Trophoblast cell (in vitro differentiated cells and primary cell): ENCODE results near the gene MTHFD1L.

ENCODE experiments used
- DNase-seq, 2 donors: peaks; one replicate each; pipeline ENCODE4 v3.0.0-alpha.2; 2016
- H2AFZ ChIP-seq: 2 replicates; pipeline ENCODE4 v1.6.1; 2013; ENCODE audit warnings: low read length, moderate library complexity, mild to moderate bottlenecking; ENCODE audit not compliant: insufficient read depth, poor library complexity
- H2AK5ac ChIP-seq: 2 replicates; pipeline ENCODE4 v1.6.1; 2013; ENCODE audit warnings: mild to moderate bottlenecking, low read length
- H2BK120ac ChIP-seq: 2 replicates; pipeline ENCODE4 v1.6.1; 2013; ENCODE audit warnings: low read length, mild to moderate bottlenecking, moderate library complexity; ENCODE audit not compliant: insufficient read depth, poor library complexity
- H2BK12ac ChIP-seq: 2 replicates; pipeline ENCODE4 v1.6.1; 2013; ENCODE audit warnings: mild to moderate bottlenecking, low read length, moderate library complexity
- H2BK5ac ChIP-seq: 2 replicates; pipeline ENCODE4 v1.6.1; 2013; ENCODE audit warnings: low read length, low read depth, moderate library complexity, mild to moderate bottlenecking; ENCODE audit not compliant: poor library complexity
- H3K14ac ChIP-seq: 2 replicates; pipeline ENCODE4 v1.6.1; 2013; ENCODE audit warnings: mild to moderate bottlenecking, low read length
- H3K18ac ChIP-seq: 2 replicates; pipeline ENCODE4 v1.6.1; 2013; ENCODE audit warnings: mild to moderate bottlenecking, low read length
- H3K23ac ChIP-seq: 2 replicates; pipeline ENCODE4 v1.6.1; 2013; ENCODE audit warnings: low read length
- H3K27ac ChIP-seq: 2 replicates; pipeline ENCODE4 v1.5.1; 2013; ENCODE audit warnings: low read depth, mild to moderate bottlenecking, inconsistent platforms, low read length, moderate library complexity
- H3K27me3 ChIP-seq: 2 replicates; pipeline ENCODE4 v1.6.1; 2013; ENCODE audit warnings: inconsistent platforms, mild to moderate bottlenecking, low read length, moderate library complexity; ENCODE audit not compliant: insufficient read depth
- H3K36me3 ChIP-seq, 2 experiments: 1 replicate in 1 of 2; 2 replicates in 1 of 2; pipeline ENCODE4 v1.6.1; 2013; ENCODE audit warnings: low read length in 2 of 2, mild to moderate bottlenecking in 2 of 2, moderate library complexity in 1 of 2; ENCODE audit not compliant: insufficient read depth in 2 of 2, control insufficient read depth in 1 of 2
- H3K4ac ChIP-seq: 2 replicates; pipeline ENCODE4 v1.6.1; 2013; ENCODE audit warnings: low read depth, mild to moderate bottlenecking, low read length, moderate library complexity
- H3K4me1 ChIP-seq, 2 experiments: 1 replicate in 1 of 2; 2 replicates in 1 of 2; pipeline ENCODE4 v1.6.1; 2013; ENCODE audit warnings: low read length in 2 of 2, mild to moderate bottlenecking in 2 of 2, moderate library complexity in 1 of 2; ENCODE audit not compliant: insufficient read depth in 2 of 2, control insufficient read depth in 1 of 2
- H3K4me2 ChIP-seq: 2 replicates; pipeline ENCODE4 v1.6.1; 2013; ENCODE audit warnings: inconsistent platforms, mild to moderate bottlenecking, low read length, moderate library complexity
- H3K4me3 ChIP-seq: 2 replicates; pipeline ENCODE4 v1.5.1; 2013; ENCODE audit warnings: mild to moderate bottlenecking, low read depth, low read length, inconsistent platforms
- H3K79me1 ChIP-seq: one replicate; pipeline ENCODE4 v1.6.1; 2013; ENCODE audit warnings: low read length
- H3K79me2 ChIP-seq: 2 replicates; pipeline ENCODE4 v1.6.1; 2013; ENCODE audit warnings: low read length, mild to moderate bottlenecking; ENCODE audit not compliant: control insufficient read depth, insufficient read depth, poor library complexity
- H3K9ac ChIP-seq: 2 replicates; pipeline ENCODE4 v1.6.1; 2013; ENCODE audit warnings: mild to moderate bottlenecking, low read length
- H3K9me3 ChIP-seq: 2 replicates; pipeline ENCODE4 v1.6.1; 2013; ENCODE audit warnings: low read depth, mild to moderate bottlenecking, control low read depth, inconsistent platforms, low read length; ENCODE audit not compliant: insufficient read depth
- H4K12ac ChIP-seq: 2 replicates; pipeline ENCODE4 v1.6.1; 2013; ENCODE audit warnings: low read depth, mild to moderate bottlenecking, low read length, moderate library complexity
- H4K8ac ChIP-seq: 2 replicates; pipeline ENCODE4 v1.6.1; 2013; ENCODE audit warnings: low read depth, mild to moderate bottlenecking, low read length, moderate library complexity
- H4K91ac ChIP-seq: one replicate; pipeline ENCODE4 v1.6.1; 2013; ENCODE audit warnings: low read depth, mild to moderate bottlenecking, low read length, moderate library complexity
- WGBS: extraction: QIAGEN DNeasy Blood & Tissue Kit; methylation state at CpG from one replicate; pipeline ENCODE4 v1.1.7; 2013; ENCODE audit warnings: missing lambda C conversion rate; ENCODE audit not compliant: insufficient read length, insufficient coverage; ENCODE audit errors: extremely low coverage; 5-methylcytosine and 5-hydroxymethylcytosine counted together

MTHFD1L gene

GRCh38 chr6:151107897-151108427 is 242.5 kb downstream of the MTHFD1L start:
- H2AFZ ChIP-seq, result no peak overlapping the region
- no peak overlapping the region for H2BK5ac ChIP-seq
- no peak overlapping the region for H3K4ac ChIP-seq
- H3K79me2 ChIP-seq, result no peaks in the 10 kb centered on the region
- H3K4me2 ChIP-seq, result no peak overlapping the region
- no peak overlapping the region for H2AK5ac ChIP-seq
- no peaks in the 10 kb centered on the region for H3K9me3 ChIP-seq
- H4K8ac ChIP-seq, result no peak overlapping the region
- H3K36me3 ChIP-seq, result peaks cover 0 to 1% of the 10 kb centered on the region in 2 experiments
- no peak overlapping the region for H3K9ac ChIP-seq
- no peaks in the 10 kb centered on the region for H3K4me1 ChIP-seq
- no peaks in the 10 kb centered on the region for H3K27me3 ChIP-seq
- H4K12ac ChIP-seq, result no peak overlapping the region
- H4K91ac ChIP-seq, result no peak overlapping the region
- no peak for DNase-seq
- H3K18ac ChIP-seq, result no peak overlapping the region
- H3K14ac ChIP-seq, result no peak overlapping the region
- no peak overlapping the region for H2BK12ac ChIP-seq
- no peak overlapping the region for H2BK120ac ChIP-seq
- no peaks in the 10 kb centered on the region for H3K79me1 ChIP-seq
- H3K27ac ChIP-seq, result no peak overlapping the region
- no CpG with 5 or more reads among the region's 4 CpGs for WGBS
- no peak overlapping the region for H3K23ac ChIP-seq
- H3K4me3 ChIP-seq, result no peak overlapping the region

GRCh38 chr6:151108548-151108947 is 243.0 kb downstream of the MTHFD1L start:
- no CpG with 5 or more reads among the region's 6 CpGs for WGBS
- Histone ChIP-seq H4K12ac (no peak overlapping the region), H3K4me1 (no peaks in the 10 kb centered on the region), H2AK5ac (no peak overlapping the region), H3K4ac (no peak overlapping the region), H3K27me3 (no peaks in the 10 kb centered on the region), H3K23ac (no peak overlapping the region), H2BK5ac (no peak overlapping the region), H3K4me3 (no peak overlapping the region), H2AFZ (no peak overlapping the region), H3K9ac (no peak overlapping the region), H3K14ac (no peak overlapping the region), H4K91ac (no peak overlapping the region), H3K36me3 (no peaks in the 10 kb centered on the region), H3K4me2 (no peak overlapping the region), H3K9me3 (no peaks in the 10 kb centered on the region), H3K18ac (no peak overlapping the region), H3K79me2 (no peaks in the 10 kb centered on the region), H4K8ac (no peak overlapping the region), H3K79me1 (no peaks in the 10 kb centered on the region), H3K27ac (no peak overlapping the region), H2BK12ac (no peak overlapping the region), H2BK120ac (no peak overlapping the region)
- no peak for DNase-seq

- Histone ChIP-seq H3K9me3 (no peaks in the 10 kb centered on the region), H2AFZ (no peak overlapping the region), H2BK12ac (no peak overlapping the region), H3K79me2 (no peaks in the 10 kb centered on the region), H3K4me3 (no peak overlapping the region), H3K9ac (no peak overlapping the region), H3K14ac (no peak overlapping the region), H3K23ac (no peak overlapping the region), H3K79me1 (no peaks in the 10 kb centered on the region), H2BK5ac (no peak overlapping the region), H3K36me3 (no peaks in the 10 kb centered on the region), H3K4me1 (no peaks in the 10 kb centered on the region), H2AK5ac (no peak overlapping the region), H2BK120ac (no peak overlapping the region), H3K4me2 (no peak overlapping the region), H4K91ac (no peak overlapping the region), H3K27me3 (no peaks in the 10 kb centered on the region), H3K27ac (no peak overlapping the region), H4K12ac (no peak overlapping the region), H3K4ac (no peak overlapping the region), H3K18ac (no peak overlapping the region), H4K8ac (no peak overlapping the region)
- no CpG with 5 or more reads among the region's 8 CpGs for WGBS
- no peak for DNase-seq
Observed at GRCh38 chr6:151109361-151109760, 243.9 kb downstream of the MTHFD1L start.

- no CpG with 5 or more reads among the region's 11 CpGs for WGBS
Observed at GRCh38 chr6:151109869-151110575, 244.5 kb downstream of the MTHFD1L start.

More at GRCh38 chr6:151109869-151110575, 244.5 kb downstream of the MTHFD1L start:
- Histone ChIP-seq H3K27ac (no peak overlapping the region), H3K14ac (no peak overlapping the region), H3K27me3 (no peaks in the 10 kb centered on the region), H2AK5ac (no peak overlapping the region), H3K4me2 (no peak overlapping the region), H2AFZ (no peak overlapping the region), H3K9me3 (no peaks in the 10 kb centered on the region), H3K23ac (no peak overlapping the region), H3K9ac (no peak overlapping the region), H4K8ac (no peak overlapping the region), H2BK5ac (no peak overlapping the region), H2BK120ac (no peak overlapping the region), H3K4me3 (no peak overlapping the region), H3K79me2 (no peaks in the 10 kb centered on the region), H4K91ac (no peak overlapping the region), H3K4ac (no peak overlapping the region), H2BK12ac (no peak overlapping the region), H3K18ac (no peak overlapping the region), H3K36me3 (no peaks in the 10 kb centered on the region), H3K79me1 (no peaks in the 10 kb centered on the region), H4K12ac (no peak overlapping the region), H3K4me1 (no peaks in the 10 kb centered on the region)
- no peak for DNase-seq
